Spleen (tissue), 11 donors: ENCODE measurements around the gene PCNX3. TPM values are rescaled to one million over a fixed set of nuclear protein-coding genes. Genes with fewer than 3 reads are reported as not detected.

Experiments
- DNase-seq: peaks from one replicate; pipeline ENCODE4 v3.0.0-alpha.2; 2020
- H3K27ac ChIP-seq, 8 donors: fragments of 200-600 bp; sonication (generic) in 7 of 8; 1 replicate in 4 of 8; 2 replicates in 4 of 8; pipeline versions ENCODE4 v1.5.0 to v1.8.0; 2016 to 2021; ENCODE audit warnings: inconsistent platforms in 4 of 8, mild to moderate bottlenecking in 4 of 8, moderate library complexity in 1 of 8
- H3K27me3 ChIP-seq, 7 donors: fragments of 200-600 bp; sonication (generic) in 6 of 7; replicated peaks in 1 of 7; 1 replicate in 4 of 7; 2 replicates in 3 of 7; pipeline versions ENCODE4 v1.5.0 to v1.8.0; 2016 to 2021; ENCODE audit warnings: inconsistent platforms in 3 of 7, mild to moderate bottlenecking in 1 of 7
- H3K36me3 ChIP-seq, 6 donors: fragments of 200-600 bp; sonication (generic) in 5 of 6; 1 replicate in 4 of 6; 2 replicates in 2 of 6; pipeline versions ENCODE4 v1.5.0 to v1.8.0; 2016 to 2021; ENCODE audit warnings: inconsistent platforms in 2 of 6
- H3K4me1 ChIP-seq, 6 donors: fragments of 200-600 bp; sonication (generic) in 5 of 6; 1 replicate in 3 of 6; 2 replicates in 3 of 6; pipeline versions ENCODE4 v1.5.0 to v1.8.0; 2016 to 2021; ENCODE audit warnings: inconsistent platforms in 3 of 6
- H3K4me3 ChIP-seq, 8 donors: fragments of 200-600 bp; sonication (generic) in 7 of 8; 1 replicate in 4 of 8; 2 replicates in 4 of 8; pipeline versions ENCODE4 v1.5.0 to v1.8.0; 2016 to 2021; ENCODE audit warnings: inconsistent platforms in 4 of 8, mild to moderate bottlenecking in 4 of 8, moderate library complexity in 2 of 8
- H3K9me3 ChIP-seq, 8 donors: fragments of 200-600 bp; sonication (generic) in 7 of 8; 1 replicate in 4 of 8; 2 replicates in 4 of 8; pipeline versions ENCODE4 v1.5.0 to v1.8.0; 2016 to 2021; ENCODE audit warnings: inconsistent platforms in 4 of 8
- POLR2A ChIP-seq, 3 donors: fragments of 450-650 bp; IDR thresholded peaks; one replicate each; pipeline ENCODE4 v1.5.1; 2017; ENCODE audit warnings: antibody characterized with exemption in 3 of 3, mild to moderate bottlenecking in 1 of 3
- POLR2AphosphoS5 ChIP-seq, 3 donors: sonication (generic); formaldehyde crosslinking; IDR thresholded peaks; one replicate each; pipeline ENCODE4 v1.5.1; 2017; ENCODE audit warnings: antibody characterized with exemption in 3 of 3
- WGBS, 5 donors: extraction: QIAGEN DNeasy Blood & Tissue Kit in 3 of 5; methylation state at CpG; one replicate each; pipeline versions ENCODE4 v1.1.5 to v1.1.7; 2013 to 2018; 5-methylcytosine and 5-hydroxymethylcytosine counted together
- intact Hi-C: fragments of 100-400 bp; cut with DNase I; formaldehyde crosslinking; loops from one replicate; pipeline ENCODE4 v1.15.0; 2023; ENCODE audit warnings: low total_unique reads
- polyA plus RNA-seq, 3 donors: library from polyadenylated mRNA; stranded (reverse); fragments of 200-250 nt; gene quantifications; one replicate each; pipeline ENCODE4 v1.2.1, GENCODE V29; 2013
- total RNA-seq, 7 donors: library from RNA; depleted of rRNA in 3 of 7; stranded (reverse); fragments of >200 nt in 3 of 7; fragmentation: NEBNext Ultra II Directional in 4 of 7; extraction: Animal tissue kit (Norgen Biotek cat#: 25700) in 4 of 7; gene quantifications; one replicate each; pipeline versions ENCODE4 v1.1.0 to v1.2.1, GENCODE V29; 2016 to 2021
- TF ChIP-seq, protein P1 (sequence below), 11 experiments: fragments of 200-600 bp in 7 of 11; fragments of 450-650 bp in 4 of 11; sonication (generic) in 4 of 11; IDR thresholded peaks in 8 of 11; conservative IDR thresholded peaks in 3 of 11; 1 replicate in 7 of 11; 2 replicates in 4 of 11; pipeline versions ENCODE4 v1.4.0 to v1.8.0; 2016 to 2021; ENCODE audit warnings: antibody characterized with exemption in 11 of 11, inconsistent platforms in 4 of 11, mild to moderate bottlenecking in 1 of 11
- donor health status: healthy with polysubstance abuse.
- donor health status: DM: no; HTN: no; CAD: no; lungs with moderate emphysema.
- donor health status: DM: no; HTN: no; CAD: no.
- donor health status: Bipolar disorder and iron deficiency.
- donor health status: healthy.
- donor health status: DM: no; HTN: no; CAD: no.
- donor health status: DM: yes; HTN: yes; CAD: no.

The PCNX3 gene
- total and polyA plus RNA-seq, 10 donors = 9.2 to 51.3 (median 46.9) TPM

DNA sequence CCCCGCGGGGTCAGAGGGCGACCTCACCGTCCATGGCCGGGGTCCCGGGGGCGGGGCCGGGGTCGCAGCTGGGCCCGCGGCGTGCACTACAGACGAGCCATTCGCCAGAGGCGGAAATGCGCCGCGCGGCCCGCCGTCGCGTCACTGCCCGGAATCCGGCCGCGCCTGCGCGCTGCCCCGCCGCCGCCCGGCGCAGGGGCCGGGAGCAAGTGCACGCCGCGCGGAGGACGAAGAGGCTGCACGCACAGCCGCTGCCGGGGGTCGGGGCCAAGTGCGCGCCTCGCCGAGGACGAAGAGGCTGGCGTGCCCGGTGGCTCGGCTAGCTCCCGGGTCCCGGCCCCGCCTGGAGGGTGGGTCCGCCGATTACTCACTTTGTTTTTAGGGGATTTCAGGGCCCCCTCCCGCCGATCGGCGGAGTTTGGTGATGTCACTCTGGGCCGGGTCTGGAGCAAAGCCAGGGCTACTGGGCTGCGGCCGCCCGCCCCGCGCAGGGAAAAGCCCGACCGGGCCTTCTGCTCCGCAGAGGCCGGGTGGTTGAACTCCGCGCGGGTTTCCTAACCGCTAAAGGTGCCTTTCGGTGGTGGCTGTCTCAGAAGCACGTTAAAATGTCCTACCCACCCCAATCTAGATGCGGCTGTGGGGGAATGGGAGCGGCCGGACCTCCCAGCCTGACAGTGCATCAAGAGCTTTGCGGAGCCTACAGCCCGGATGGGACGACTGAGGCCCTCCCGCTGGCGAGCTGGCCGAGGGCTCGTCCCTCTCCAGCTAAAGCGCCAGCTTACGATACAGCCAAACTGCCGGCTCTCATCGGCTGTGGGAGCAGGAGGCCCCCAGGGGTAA is 47.4 kb downstream of the PCNX3 start, which contains the start of gene RELA:
RELA (minus strand) TSS at position 118 of the 840 bp plus-strand sequence; CDS start at position 34, 84 bp downstream.
- peak in 2 of 3 donors; percentile 44 to 82 for TF ChIP-seq POLR2A (IDR thresholded peaks at IDR 0.05)
- TF ChIP-seq, protein P1, sequence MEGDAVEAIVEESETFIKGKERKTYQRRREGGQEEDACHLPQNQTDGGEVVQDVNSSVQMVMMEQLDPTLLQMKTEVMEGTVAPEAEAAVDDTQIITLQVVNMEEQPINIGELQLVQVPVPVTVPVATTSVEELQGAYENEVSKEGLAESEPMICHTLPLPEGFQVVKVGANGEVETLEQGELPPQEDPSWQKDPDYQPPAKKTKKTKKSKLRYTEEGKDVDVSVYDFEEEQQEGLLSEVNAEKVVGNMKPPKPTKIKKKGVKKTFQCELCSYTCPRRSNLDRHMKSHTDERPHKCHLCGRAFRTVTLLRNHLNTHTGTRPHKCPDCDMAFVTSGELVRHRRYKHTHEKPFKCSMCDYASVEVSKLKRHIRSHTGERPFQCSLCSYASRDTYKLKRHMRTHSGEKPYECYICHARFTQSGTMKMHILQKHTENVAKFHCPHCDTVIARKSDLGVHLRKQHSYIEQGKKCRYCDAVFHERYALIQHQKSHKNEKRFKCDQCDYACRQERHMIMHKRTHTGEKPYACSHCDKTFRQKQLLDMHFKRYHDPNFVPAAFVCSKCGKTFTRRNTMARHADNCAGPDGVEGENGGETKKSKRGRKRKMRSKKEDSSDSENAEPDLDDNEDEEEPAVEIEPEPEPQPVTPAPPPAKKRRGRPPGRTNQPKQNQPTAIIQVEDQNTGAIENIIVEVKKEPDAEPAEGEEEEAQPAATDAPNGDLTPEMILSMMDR (IDR thresholded peaks at IDR 0.05 in 8 of 11, conservative IDR thresholded peaks at IDR 0.05 in 3 of 11) = peak in 4 of 11 experiments; percentile 15 to 53 (median 33)
- TF ChIP-seq POLR2AphosphoS5 (IDR thresholded peaks at IDR 0.05) = peak; percentile 86 to 92 (median 90)
- H3K4me1 ChIP-seq = peaks cover 17 to 61% (median 43%) of the 10 kb centered on the region in 6 donors
- peak within 1 kb of the TSS; percentile 62 to 97 (median 86) for H3K4me3 ChIP-seq
- H3K9me3 ChIP-seq = no peaks in the 10 kb centered on the region
- intact Hi-C loops = no loop called here
- 0 to 1% (median 0%) methylated on average over 16 to 91 of the region's 91 CpGs for WGBS, 5 donors
- peaks cover 5 to 43% (median 37%) of the 10 kb centered on the region in 6 donors for H3K36me3 ChIP-seq
- peak within 1 kb of the TSS; percentile 93 to 99 (median 98) for H3K27ac ChIP-seq
- no peaks in the 10 kb centered on the region for H3K27me3 ChIP-seq
- DNase-seq = peak; percentile 98

DNA sequence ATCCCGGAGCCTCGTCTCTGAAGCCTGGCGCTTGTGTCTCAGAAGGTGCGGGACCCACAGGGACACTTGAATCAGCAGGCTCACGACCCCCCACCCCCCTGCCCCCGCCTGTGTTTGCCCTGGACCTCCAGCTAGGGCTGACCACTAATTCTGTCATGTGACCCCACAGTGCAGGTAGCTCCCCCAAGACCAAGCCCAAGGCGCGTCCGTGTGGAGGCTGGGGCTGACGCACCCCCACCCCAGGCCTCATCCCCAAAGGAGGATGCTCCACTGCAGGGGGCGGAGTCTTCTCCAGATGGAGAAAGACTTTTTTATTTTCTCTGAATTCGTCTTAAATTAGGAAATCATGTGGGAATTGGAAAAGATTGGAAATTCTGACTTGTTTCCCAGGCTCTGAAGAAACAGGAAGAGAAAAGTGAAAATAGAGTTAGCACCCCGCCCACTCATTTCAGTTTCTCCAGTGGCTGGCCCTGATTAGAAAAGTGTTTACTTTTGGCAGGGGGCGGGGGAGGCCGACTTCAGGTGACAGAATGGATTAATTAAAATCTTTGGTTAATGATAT is 48.1 kb downstream of the PCNX3 start:
- peak overlapping the region; percentile 62 to 97 (median 86) for H3K4me3 ChIP-seq
- DNase-seq = peak; percentile 89

DNA sequence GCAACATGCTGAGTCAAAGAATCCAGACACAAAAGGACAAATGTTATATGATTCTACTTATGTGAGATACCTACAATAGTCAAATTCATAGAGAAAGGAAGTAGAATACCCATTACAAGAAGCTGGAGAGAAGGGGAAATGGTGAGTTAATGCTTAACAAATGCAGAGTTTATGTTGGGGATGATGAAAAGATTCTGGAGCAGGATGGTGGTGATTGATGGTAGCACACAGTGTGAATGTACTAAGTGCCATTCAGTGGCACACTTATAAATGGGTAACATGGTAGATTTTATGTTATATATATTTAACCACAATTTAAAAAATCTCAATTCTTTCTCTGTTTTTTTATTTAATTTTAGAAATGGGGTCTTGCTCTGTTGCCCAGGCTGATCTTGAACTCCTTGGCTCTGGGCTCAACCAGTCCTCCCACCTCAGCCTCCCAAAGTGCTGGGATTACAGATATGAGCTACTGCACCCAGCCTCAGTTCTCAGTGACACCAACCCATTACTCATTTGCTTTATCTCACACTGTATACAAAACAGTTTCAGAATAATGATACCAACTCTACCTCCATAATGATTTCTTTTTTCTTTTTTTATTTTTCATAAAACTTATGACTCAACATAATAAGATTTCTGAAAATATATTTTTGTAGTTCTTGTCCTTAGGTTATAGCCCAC is 56.7 kb downstream of the PCNX3 start:
- TF ChIP-seq POLR2AphosphoS5 (IDR thresholded peaks at IDR 0.05) = no peak
- TF ChIP-seq POLR2A (IDR thresholded peaks at IDR 0.05) = no peak
- no peak for DNase-seq
- H3K9me3 ChIP-seq = no peaks in the 10 kb centered on the region
- no peaks in the 10 kb centered on the region for H3K36me3 ChIP-seq
- H3K4me1 ChIP-seq = no peaks in the 10 kb centered on the region
- no peak overlapping the region for H3K4me3 ChIP-seq
- intact Hi-C loops = no loop called here
- H3K27ac ChIP-seq = no peak overlapping the region
- no peaks in the 10 kb centered on the region for H3K27me3 ChIP-seq

More for the DNA sequence above, 48.1 kb downstream of the PCNX3 start:
- peak overlapping the region; percentile 93 to 99 (median 98) for H3K27ac ChIP-seq
- TF ChIP-seq POLR2A (IDR thresholded peaks at IDR 0.05) (no peak), POLR2AphosphoS5 (IDR thresholded peaks at IDR 0.05) (peak in 2 of 3 donors; percentile 10 to 51)
- TF ChIP-seq, protein P1 (IDR thresholded peaks at IDR 0.05 in 8 of 11, conservative IDR thresholded peaks at IDR 0.05 in 3 of 11) = peak in 1 of 11 experiments; percentile 4
- H3K27me3 ChIP-seq = no peaks in the 10 kb centered on the region
- peaks cover 0 to 36% (median 30%) of the 10 kb centered on the region in 6 donors for H3K36me3 ChIP-seq
- H3K4me1 ChIP-seq = peaks cover 17 to 54% (median 43%) of the 10 kb centered on the region in 6 donors
- intact Hi-C loops = no loop called here
- WGBS, 5 donors = 0 to 1% (median 1%) methylated on average over 13 to 15 of the region's 15 CpGs
- no peaks in the 10 kb centered on the region for H3K9me3 ChIP-seq

DNA sequence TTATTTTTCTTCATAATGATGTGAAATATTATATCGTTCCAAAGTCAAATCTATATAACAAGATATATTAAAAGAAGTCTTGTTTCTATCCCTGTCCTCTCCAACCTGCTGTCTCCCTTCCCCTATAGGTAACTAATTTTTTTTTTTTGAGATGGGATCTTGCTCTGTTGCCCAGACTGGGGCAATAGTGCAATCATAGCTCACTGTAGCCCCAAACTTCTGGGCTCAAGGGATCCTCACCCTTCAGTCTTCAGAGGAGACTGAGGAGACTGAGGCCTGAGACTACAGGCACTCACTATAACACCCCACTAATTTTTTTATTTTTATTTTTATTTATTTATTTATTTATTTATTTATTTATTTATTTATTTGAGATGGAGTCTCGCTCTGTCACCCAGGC is 57.4 kb downstream of the PCNX3 start:
- no peak overlapping the region for H3K27ac ChIP-seq
- no peak overlapping the region for H3K4me3 ChIP-seq
- WGBS, 5 donors = 90 to 98% (median 96%) methylated on average over 1 to 2 of the region's 2 CpGs
- H3K9me3 ChIP-seq = no peaks in the 10 kb centered on the region
- H3K36me3 ChIP-seq = no peaks in the 10 kb centered on the region
- no peaks in the 10 kb centered on the region for H3K27me3 ChIP-seq
- TF ChIP-seq, protein P1 (IDR thresholded peaks at IDR 0.05 in 8 of 11, conservative IDR thresholded peaks at IDR 0.05 in 3 of 11) = no peak
- TF ChIP-seq POLR2AphosphoS5 (IDR thresholded peaks at IDR 0.05) (no peak), POLR2A (IDR thresholded peaks at IDR 0.05) (no peak)
- DNase-seq = no peak
- intact Hi-C loops = no loop called here
- H3K4me1 ChIP-seq = no peaks in the 10 kb centered on the region
